ENCODE measurements around the gene GRAMD1C. TPM values are rescaled to one million over a fixed set of nuclear protein-coding genes. Genes with fewer than 3 reads are reported as not detected.

The GRAMD1C gene
- 10 to 100 TPM in 1 of 2 donors, 1 to 10 TPM in 1; 1.5 to 10.7 TPM for total RNA-seq

DNA sequence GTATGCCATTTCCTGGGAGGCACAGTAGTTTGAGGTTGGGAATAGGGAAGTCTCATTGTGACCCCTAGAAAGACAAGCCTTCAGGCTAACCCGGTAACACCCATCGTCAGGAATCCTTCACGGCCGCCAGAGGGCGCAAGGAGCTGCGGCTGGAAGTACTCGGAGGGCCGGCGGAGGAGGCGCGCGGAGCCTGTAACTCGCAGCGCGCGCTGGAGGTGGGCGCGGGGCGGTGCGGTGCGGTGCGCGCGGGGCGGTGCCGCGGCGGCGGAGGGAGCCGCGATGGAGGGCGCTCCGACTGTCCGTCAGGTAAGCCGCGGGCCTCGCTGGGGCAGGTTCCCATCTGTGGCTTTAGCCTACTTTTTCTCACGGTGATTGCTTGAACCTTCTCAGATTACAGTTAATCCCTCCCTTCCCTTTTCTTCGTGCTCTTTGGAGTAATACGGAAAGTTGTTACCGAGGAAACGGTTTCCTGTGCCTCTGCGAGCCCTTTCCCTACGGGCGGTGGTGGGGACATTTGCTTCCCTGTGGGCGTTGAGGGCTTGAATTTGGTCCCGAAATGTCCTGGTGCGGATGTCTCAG is at the start of gene GRAMD1C:
TSS of gene GRAMD1C (plus strand) at position 158 of the 579 bp plus-strand sequence. CDS start at position 280, 122 bp downstream.
- DNase-seq (ENCODE audit: low spot score) (peak; percentile 53), ATAC-seq (ENCODE audit: insufficient number of reproducible peaks, low FRiP score, low read depth) (peak; percentile 86)
- Histone ChIP-seq H3K4me3 (peak within 1 kb of the TSS; percentile 75), H3K9me3 (no peaks in the 10 kb centered on the region), H3K4me1 (ENCODE audit: control insufficient read depth in 1 of 2, low read depth in 2 of 2) (no peaks in the 10 kb centered on the region), H3K36me3 (no peaks in the 10 kb centered on the region), H3K27ac (peak within 1 kb of the TSS in 1 of 2 donors; percentile 19), H3K27me3 (replicated peaks; ENCODE audit: insufficient read depth) (no peaks in the 10 kb centered on the region)
- TF ChIP-seq, protein P1, sequence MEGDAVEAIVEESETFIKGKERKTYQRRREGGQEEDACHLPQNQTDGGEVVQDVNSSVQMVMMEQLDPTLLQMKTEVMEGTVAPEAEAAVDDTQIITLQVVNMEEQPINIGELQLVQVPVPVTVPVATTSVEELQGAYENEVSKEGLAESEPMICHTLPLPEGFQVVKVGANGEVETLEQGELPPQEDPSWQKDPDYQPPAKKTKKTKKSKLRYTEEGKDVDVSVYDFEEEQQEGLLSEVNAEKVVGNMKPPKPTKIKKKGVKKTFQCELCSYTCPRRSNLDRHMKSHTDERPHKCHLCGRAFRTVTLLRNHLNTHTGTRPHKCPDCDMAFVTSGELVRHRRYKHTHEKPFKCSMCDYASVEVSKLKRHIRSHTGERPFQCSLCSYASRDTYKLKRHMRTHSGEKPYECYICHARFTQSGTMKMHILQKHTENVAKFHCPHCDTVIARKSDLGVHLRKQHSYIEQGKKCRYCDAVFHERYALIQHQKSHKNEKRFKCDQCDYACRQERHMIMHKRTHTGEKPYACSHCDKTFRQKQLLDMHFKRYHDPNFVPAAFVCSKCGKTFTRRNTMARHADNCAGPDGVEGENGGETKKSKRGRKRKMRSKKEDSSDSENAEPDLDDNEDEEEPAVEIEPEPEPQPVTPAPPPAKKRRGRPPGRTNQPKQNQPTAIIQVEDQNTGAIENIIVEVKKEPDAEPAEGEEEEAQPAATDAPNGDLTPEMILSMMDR (IDR thresholded peaks at IDR 0.05): peak; percentile 75

DNA sequence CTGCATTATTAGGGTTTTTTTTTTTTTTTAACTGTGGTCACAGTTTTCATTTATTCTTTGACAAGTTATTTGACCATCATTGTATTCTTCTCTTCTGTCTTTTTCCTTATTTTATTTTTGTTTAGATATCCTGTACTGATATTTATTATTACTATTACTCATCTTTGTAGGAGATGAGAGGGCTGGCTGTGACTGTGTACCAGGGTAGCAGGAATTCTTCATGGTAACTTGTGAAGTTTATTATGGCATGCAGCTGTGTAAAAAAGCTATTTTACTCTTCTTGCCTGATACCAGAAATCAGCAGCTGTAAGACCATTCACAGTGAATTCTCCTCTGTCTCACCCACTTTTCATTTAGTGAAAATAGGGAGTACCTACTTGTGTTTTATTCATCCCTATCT is 47.2 kb upstream of the GRAMD1C start:
- Histone ChIP-seq H3K36me3 (peaks cover 10% of the 10 kb centered on the region), H3K9me3 (no peaks in the 10 kb centered on the region), H3K4me1 (ENCODE audit: control insufficient read depth in 1 of 2, low read depth in 2 of 2) (no peaks in the 10 kb centered on the region), H3K4me3 (no peak overlapping the region), H3K27me3 (replicated peaks; ENCODE audit: insufficient read depth) (no peaks in the 10 kb centered on the region), H3K27ac (no peak overlapping the region)
- DNase-seq (ENCODE audit: low spot score): no peak
- ATAC-seq (ENCODE audit: insufficient number of reproducible peaks, low FRiP score, low read depth): no peak
- TF ChIP-seq, protein P1 (IDR thresholded peaks at IDR 0.05): no peak

DNA sequence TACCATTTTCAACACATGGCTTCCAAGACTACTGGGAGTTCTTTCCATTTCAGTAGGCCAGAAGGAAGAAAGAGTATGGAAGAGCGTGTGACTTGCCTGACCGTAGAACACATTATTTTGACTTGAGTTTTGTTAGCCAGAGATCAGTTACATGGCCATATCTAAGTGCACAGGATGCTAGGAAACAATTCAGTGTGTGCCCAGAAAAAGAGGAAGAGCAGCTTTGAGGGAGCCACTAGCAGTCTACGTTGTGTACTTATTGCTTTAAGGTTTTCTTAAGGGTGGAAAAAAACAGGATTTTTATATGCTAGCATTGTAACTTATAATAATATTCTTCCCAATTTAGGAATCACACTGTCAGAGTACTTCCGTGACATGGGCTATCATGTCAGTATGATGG is 44.1 kb upstream of the GRAMD1C start:
- H3K9me3 ChIP-seq: no peaks in the 10 kb centered on the region
- no peak for ATAC-seq (ENCODE audit: insufficient number of reproducible peaks, low FRiP score, low read depth)
- no peak overlapping the region for H3K27ac ChIP-seq
- peaks cover 7% of the 10 kb centered on the region for H3K36me3 ChIP-seq
- TF ChIP-seq, protein P1 (IDR thresholded peaks at IDR 0.05): no peak
- no peaks in the 10 kb centered on the region for H3K4me1 ChIP-seq (ENCODE audit: control insufficient read depth in 1 of 2, low read depth in 2 of 2)
- DNase-seq (ENCODE audit: low spot score): no peak
- no peak overlapping the region for H3K4me3 ChIP-seq
- H3K27me3 ChIP-seq (replicated peaks; ENCODE audit: insufficient read depth): no peaks in the 10 kb centered on the region

DNA sequence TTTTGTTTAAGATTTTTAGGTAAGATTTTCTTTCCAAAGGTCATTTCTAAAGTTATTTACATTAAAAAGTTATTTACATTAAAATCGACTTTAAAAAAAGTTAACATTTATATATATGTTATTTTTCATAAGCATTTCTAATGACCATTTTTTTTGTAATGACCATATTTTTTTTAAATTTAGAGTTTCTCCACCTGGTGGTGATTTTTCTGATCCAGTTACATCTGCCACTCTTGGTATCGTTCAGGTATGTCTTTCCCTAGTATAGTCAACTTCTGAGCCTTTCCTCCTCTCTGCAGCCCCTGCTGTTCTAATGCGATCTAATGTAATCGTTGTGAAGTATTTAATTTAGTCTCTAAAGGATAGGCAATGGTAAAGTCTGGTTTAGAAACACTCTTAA is 42.9 kb upstream of the GRAMD1C start:
- ATAC-seq (ENCODE audit: insufficient number of reproducible peaks, low FRiP score, low read depth) (no peak), DNase-seq (ENCODE audit: low spot score) (no peak)
- H3K4me1 ChIP-seq (ENCODE audit: control insufficient read depth in 1 of 2, low read depth in 2 of 2): no peaks in the 10 kb centered on the region
- TF ChIP-seq, protein P1 (IDR thresholded peaks at IDR 0.05): no peak
- H3K27ac ChIP-seq: no peak overlapping the region
- no peaks in the 10 kb centered on the region for H3K9me3 ChIP-seq
- H3K4me3 ChIP-seq: no peak overlapping the region
- H3K36me3 ChIP-seq: peaks cover 12% of the 10 kb centered on the region
- H3K27me3 ChIP-seq (replicated peaks; ENCODE audit: insufficient read depth): no peaks in the 10 kb centered on the region

DNA sequence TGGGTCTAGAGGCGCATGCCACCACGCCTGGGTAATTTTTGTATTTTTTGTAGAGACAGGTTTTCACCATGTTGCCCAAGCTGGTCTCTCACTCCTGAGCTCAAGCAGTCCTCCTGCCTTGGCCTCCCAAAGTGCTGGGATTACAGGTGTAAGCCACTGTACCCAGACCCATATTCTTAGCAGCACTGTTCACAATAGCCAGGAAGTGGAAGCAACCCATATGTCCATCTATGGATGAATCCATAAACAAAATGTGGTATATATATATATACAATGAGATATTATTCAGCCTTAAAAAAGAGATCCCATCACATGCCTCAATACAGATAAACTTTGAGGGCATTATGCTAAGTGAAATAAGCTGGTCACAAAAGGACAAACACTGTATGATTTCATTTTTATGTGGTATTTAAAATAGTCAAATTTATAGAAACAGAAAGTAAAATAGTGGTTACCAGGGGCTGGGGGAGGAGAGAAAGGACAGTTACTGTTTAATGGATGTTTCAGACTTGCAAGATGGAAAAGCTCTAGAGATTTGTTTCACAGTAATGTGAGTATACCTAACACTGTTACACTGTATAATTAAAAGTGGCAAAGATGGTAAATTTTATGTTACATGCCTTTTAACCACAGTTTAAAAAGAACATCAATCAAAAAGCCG is 35.7 kb upstream of the GRAMD1C start:
- Histone ChIP-seq H3K4me1 (ENCODE audit: control insufficient read depth in 1 of 2, low read depth in 2 of 2) (no peaks in the 10 kb centered on the region), H3K27me3 (replicated peaks; ENCODE audit: insufficient read depth) (no peaks in the 10 kb centered on the region), H3K36me3 (peaks cover 36% of the 10 kb centered on the region), H3K9me3 (no peaks in the 10 kb centered on the region), H3K27ac (no peak overlapping the region), H3K4me3 (no peak overlapping the region)
- TF ChIP-seq, protein P1 (IDR thresholded peaks at IDR 0.05): no peak
- no peak for DNase-seq (ENCODE audit: low spot score)
- no peak for ATAC-seq (ENCODE audit: insufficient number of reproducible peaks, low FRiP score, low read depth)

Measured in thoracic aorta (tissue), 2 donors.